ENCODE data around the gene ITGAL.
A peak's percentile ranks its signal among the peaks of the same experiment; 100 is the strongest.

ITGAL gene

GRCh38 chr16:30445408-30446202 lies 26.9 kb upstream of the ITGAL start, which contains the start of gene SEPHS2:
SEPHS2 (minus strand) TSS chr16:30445874; CDS start chr16:30445727, 147 bp downstream.
- peak within 1 kb of the TSS; percentile 82 for H3K9ac ChIP-seq (ENCODE audit: low read depth, low read length)
- ATAC-seq (ENCODE audit: insufficient read depth, low read depth) (peak; percentile 94), DNase-seq (peak; percentile 99)
- no peaks in the 10 kb centered on the region for H3K27me3 ChIP-seq (ENCODE audit: insufficient read depth, low read length, poor library complexity)
- peak within 1 kb of the TSS; percentile 85 for H3K27ac ChIP-seq (ENCODE audit: low read length)
- peak within 1 kb of the TSS; percentile 87 for H2AFZ ChIP-seq (ENCODE audit: low read depth, low read length)
- no peaks in the 10 kb centered on the region for H3K9me3 ChIP-seq (ENCODE audit: insufficient read depth, low read length, severe bottlenecking)
- H4K20me1 ChIP-seq (ENCODE audit: insufficient read depth, low read length): peaks cover 19% of the 10 kb centered on the region
- H3K4me1 ChIP-seq (ENCODE audit: insufficient read depth, low read length): peaks cover 30% of the 10 kb centered on the region
- peak within 1 kb of the TSS; percentile 64 to 76 for H3K4me3 ChIP-seq (ENCODE audit: low read depth in 1 of 2, low read length in 2 of 2)
- no peak for TF ChIP-seq EZH2 (IDR thresholded peaks at IDR 0.05; ENCODE audit: borderline replicate concordance, low read depth, low read length, severe bottlenecking)
- peak; percentile 50 for TF ChIP-seq CTCF (IDR thresholded peaks at IDR 0.05; ENCODE audit: borderline replicate concordance, extremely low read depth, low read length, poor library complexity, severe bottlenecking)
- H3K79me2 ChIP-seq (ENCODE audit: insufficient read depth, low read length): peaks cover 26% of the 10 kb centered on the region
- H3K4me2 ChIP-seq (ENCODE audit: insufficient read depth, low read length): peak within 1 kb of the TSS; percentile 80
- peaks cover 23% of the 10 kb centered on the region for H3K36me3 ChIP-seq (ENCODE audit: insufficient read depth, low read length)

- DNase-seq: no peak
- Histone ChIP-seq H2AFZ (ENCODE audit: low read depth, low read length) (peak overlapping the region; percentile 87), H3K4me2 (ENCODE audit: insufficient read depth, low read length) (peak overlapping the region; percentile 80), H3K27ac (ENCODE audit: low read length) (peak overlapping the region; percentile 85), H3K36me3 (ENCODE audit: insufficient read depth, low read length) (peaks cover 23% of the 10 kb centered on the region), H3K79me2 (ENCODE audit: insufficient read depth, low read length) (peaks cover 26% of the 10 kb centered on the region), H3K4me3 (ENCODE audit: low read depth in 1 of 2, low read length in 2 of 2) (peak overlapping the region; percentile 64 to 76; a peak in 3 of 4 replicates), H4K20me1 (ENCODE audit: insufficient read depth, low read length) (peaks cover 19% of the 10 kb centered on the region), H3K4me1 (ENCODE audit: insufficient read depth, low read length) (peaks cover 30% of the 10 kb centered on the region), H3K9me3 (ENCODE audit: insufficient read depth, low read length, severe bottlenecking) (no peaks in the 10 kb centered on the region), H3K27me3 (ENCODE audit: insufficient read depth, low read length, poor library complexity) (no peaks in the 10 kb centered on the region), H3K9ac (ENCODE audit: low read depth, low read length) (peak overlapping the region; percentile 82)
- ATAC-seq (ENCODE audit: insufficient read depth, low read depth): no peak
- TF ChIP-seq EZH2 (IDR thresholded peaks at IDR 0.05; ENCODE audit: borderline replicate concordance, low read depth, low read length, severe bottlenecking) (no peak), CTCF (IDR thresholded peaks at IDR 0.05; ENCODE audit: borderline replicate concordance, extremely low read depth, low read length, poor library complexity, severe bottlenecking) (no peak)
Observed at GRCh38 chr16:30446203-30446595, 26.3 kb upstream of the ITGAL start.

- Histone ChIP-seq H3K27ac (ENCODE audit: low read length) (no peak overlapping the region), H3K4me1 (ENCODE audit: insufficient read depth, low read length) (peaks cover 30% of the 10 kb centered on the region), H3K9ac (ENCODE audit: low read depth, low read length) (no peak overlapping the region), H3K36me3 (ENCODE audit: insufficient read depth, low read length) (peaks cover 23% of the 10 kb centered on the region), H4K20me1 (ENCODE audit: insufficient read depth, low read length) (peaks cover 19% of the 10 kb centered on the region), H2AFZ (ENCODE audit: low read depth, low read length) (no peak overlapping the region), H3K79me2 (ENCODE audit: insufficient read depth, low read length) (peaks cover 26% of the 10 kb centered on the region), H3K4me3 (ENCODE audit: low read depth in 1 of 2, low read length in 2 of 2) (no peak overlapping the region), H3K4me2 (ENCODE audit: insufficient read depth, low read length) (no peak overlapping the region), H3K9me3 (ENCODE audit: insufficient read depth, low read length, severe bottlenecking) (no peaks in the 10 kb centered on the region), H3K27me3 (ENCODE audit: insufficient read depth, low read length, poor library complexity) (no peaks in the 10 kb centered on the region)
- TF ChIP-seq EZH2 (IDR thresholded peaks at IDR 0.05; ENCODE audit: borderline replicate concordance, low read depth, low read length, severe bottlenecking) (no peak), CTCF (IDR thresholded peaks at IDR 0.05; ENCODE audit: borderline replicate concordance, extremely low read depth, low read length, poor library complexity, severe bottlenecking) (no peak)
- ATAC-seq (ENCODE audit: insufficient read depth, low read depth) (no peak), DNase-seq (no peak)
Observed at GRCh38 chr16:30447512-30448226, 24.9 kb upstream of the ITGAL start.
